ENCODE results near the gene SLC8A3.

SLC8A3 gene

GRCh38 chr14:70050136-70050535 lies 138.6 kb downstream of the SLC8A3 start:
- Histone ChIP-seq H3K36me3 (no peaks in the 10 kb centered on the region), H3K9me3 (no peaks in the 10 kb centered on the region), H3K4me1 (ENCODE audit: control insufficient read depth in 1 of 2, insufficient read depth in 1 of 2, low read depth in 1 of 2, low read length in 1 of 2) (no peaks in the 10 kb centered on the region), H3K4me3 (ENCODE audit: low read depth in 1 of 2, low read length in 1 of 2) (no peak overlapping the region), H3K27ac (no peak overlapping the region), H3K27me3 (no peaks in the 10 kb centered on the region)
- TF ChIP-seq CTCF (IDR thresholded peaks at IDR 0.05), result no peak

GRCh38 chr14:70049605-70050004 lies 139.1 kb downstream of the SLC8A3 start:
- Histone ChIP-seq H3K4me3 (ENCODE audit: low read depth in 1 of 2, low read length in 1 of 2) (no peak overlapping the region), H3K9me3 (no peaks in the 10 kb centered on the region), H3K27ac (no peak overlapping the region), H3K4me1 (ENCODE audit: control insufficient read depth in 1 of 2, insufficient read depth in 1 of 2, low read depth in 1 of 2, low read length in 1 of 2) (no peaks in the 10 kb centered on the region), H3K36me3 (no peaks in the 10 kb centered on the region), H3K27me3 (peaks cover 3% of the 10 kb centered on the region)
- TF ChIP-seq CTCF (IDR thresholded peaks at IDR 0.05), result no peak

GRCh38 chr14:70048313-70048654 lies 140.5 kb downstream of the SLC8A3 start:
- Histone ChIP-seq H3K9me3 (no peaks in the 10 kb centered on the region), H3K27ac (no peak overlapping the region), H3K36me3 (no peaks in the 10 kb centered on the region), H3K27me3 (peaks cover 6% of the 10 kb centered on the region), H3K4me1 (ENCODE audit: control insufficient read depth in 1 of 2, insufficient read depth in 1 of 2, low read depth in 1 of 2, low read length in 1 of 2) (no peaks in the 10 kb centered on the region), H3K4me3 (ENCODE audit: low read depth in 1 of 2, low read length in 1 of 2) (no peak overlapping the region)
- TF ChIP-seq CTCF (IDR thresholded peaks at IDR 0.05), result no peak

- TF ChIP-seq CTCF (IDR thresholded peaks at IDR 0.05), result no peak
- no peak overlapping the region for H3K27ac ChIP-seq
- H3K4me3 ChIP-seq (ENCODE audit: low read depth in 1 of 2, low read length in 1 of 2), result no peak overlapping the region
- H3K9me3 ChIP-seq, result no peaks in the 10 kb centered on the region
- no peaks in the 10 kb centered on the region for H3K4me1 ChIP-seq (ENCODE audit: control insufficient read depth in 1 of 2, insufficient read depth in 1 of 2, low read depth in 1 of 2, low read length in 1 of 2)
- no peaks in the 10 kb centered on the region for H3K36me3 ChIP-seq
- H3K27me3 ChIP-seq, result peaks cover 9% of the 10 kb centered on the region
Observed at GRCh38 chr14:70047598-70048312, 141.0 kb downstream of the SLC8A3 start.

GRCh38 chr14:70045844-70046535 lies 142.8 kb downstream of the SLC8A3 start:
- Histone ChIP-seq H3K36me3 (no peaks in the 10 kb centered on the region), H3K27ac (no peak overlapping the region), H3K9me3 (no peaks in the 10 kb centered on the region), H3K27me3 (peaks cover 12% of the 10 kb centered on the region), H3K4me1 (ENCODE audit: control insufficient read depth in 1 of 2, insufficient read depth in 1 of 2, low read depth in 1 of 2, low read length in 1 of 2) (no peaks in the 10 kb centered on the region), H3K4me3 (ENCODE audit: low read depth in 1 of 2, low read length in 1 of 2) (no peak overlapping the region)
- no peak for TF ChIP-seq CTCF (IDR thresholded peaks at IDR 0.05)

Data from neutrophil (primary cell).